HG02610 (cell line): ENCODE data around the gene IL27RA.

Experiments
- ATAC-seq: cut with Tn5 transposase; IDR thresholded peaks from one replicate; pipeline ENCODE4 v1.9.1; 2021; ENCODE audit warnings: mild to moderate bottlenecking, moderate library complexity; ENCODE audit not compliant: unreplicated experiment

Gene IL27RA

GRCh38 chr19:14082675-14082960 is 51.1 kb downstream of the IL27RA start:
- no peak for ATAC-seq

- ATAC-seq: no peak
These were observed 53.9 kb downstream of the IL27RA start, which contains the start of gene C19orf67 for GRCh38 chr19:14085309-14085995. Gene C19orf67 (minus strand): TSS chr19:14085783. CDS start chr19:14085627, 156 bp downstream.

GRCh38 chr19:14086098-14086497 is 54.5 kb downstream of the IL27RA start:
- ATAC-seq: no peak

- ATAC-seq: no peak
These were observed 57.3 kb downstream of the IL27RA start for GRCh38 chr19:14088634-14089411.

- no peak for ATAC-seq
These were observed 57.8 kb downstream of the IL27RA start for GRCh38 chr19:14089412-14089661.

GRCh38 chr19:14089662-14090508 is 58.3 kb downstream of the IL27RA start:
- no peak for ATAC-seq

- ATAC-seq: peak; percentile 28
These were observed 59.0 kb downstream of the IL27RA start, which contains the start of gene SAMD1 for GRCh38 chr19:14090509-14091080. Gene SAMD1 (minus strand): TSS chr19:14090751.

- peak; percentile 69 for ATAC-seq
These were observed 59.7 kb downstream of the IL27RA start for GRCh38 chr19:14091081-14091812.

- ATAC-seq: peak; percentile 4
These were observed 60.4 kb downstream of the IL27RA start for GRCh38 chr19:14091813-14092462.

- ATAC-seq: no peak
These were observed 61.7 kb downstream of the IL27RA start for GRCh38 chr19:14093117-14093823.

GRCh38 chr19:14094854-14095253 is 63.3 kb downstream of the IL27RA start:
- no peak for ATAC-seq

GRCh38 chr19:14096272-14096992 is 64.9 kb downstream of the IL27RA start:
- no peak for ATAC-seq

GRCh38 chr19:14097532-14098151 is 66.1 kb downstream of the IL27RA start:
- ATAC-seq: no peak

- no peak for ATAC-seq
These were observed 69.5 kb downstream of the IL27RA start for GRCh38 chr19:14101003-14101545.

- no peak for ATAC-seq
These were observed 70.6 kb downstream of the IL27RA start for GRCh38 chr19:14102102-14102696.

- no peak for ATAC-seq
These were observed 71.2 kb downstream of the IL27RA start for GRCh38 chr19:14102756-14103155.
